HCT116 (cell line): Measurements from ENCODE around the gene CACNB3.

Experiments
- EZH2 ChIP-seq: fragments of 200-600 bp; sonication (generic); IDR thresholded peaks from 2 replicates; pipeline ENCODE4 v1.6.1; 2017; ENCODE audit warnings: antibody characterized with exemption, mixed run types
- JUND ChIP-seq: IDR thresholded peaks from 2 replicates; pipeline ENCODE4 v1.6.1; 2012
- POLR2A ChIP-seq: IDR thresholded peaks from 2 replicates; pipeline ENCODE4 v1.7.0; 2011; ENCODE audit warnings: borderline replicate concordance; ENCODE audit not compliant: insufficient read depth, insufficient read length; ENCODE audit errors: extremely low read depth
- SP1 ChIP-seq: IDR thresholded peaks from 2 replicates; pipeline ENCODE4 v1.6.1; 2012; ENCODE audit warnings: low read depth
- SRF ChIP-seq: IDR thresholded peaks from 2 replicates; pipeline ENCODE4 v1.6.1; 2012; ENCODE audit warnings: low read depth
- YY1 ChIP-seq: IDR thresholded peaks from 2 replicates; pipeline ENCODE4 v1.6.1; 2011; ENCODE audit warnings: low read length, low read depth, moderate library complexity, mild to moderate bottlenecking; ENCODE audit not compliant: insufficient replicate concordance; ENCODE audit errors: extremely low read depth
- TF ChIP-seq, protein P1 (sequence below), 3 experiments: fragments of 200-600 bp in 1 of 3; sonication (generic) in 1 of 3; IDR thresholded peaks in 2 of 3; conservative IDR thresholded peaks in 1 of 3; 2 replicates each; pipeline ENCODE4 v1.5.1; 2012 to 2017; ENCODE audit warnings: low read depth in 2 of 3, low read length in 2 of 3, antibody characterized with exemption in 1 of 3, borderline replicate concordance in 1 of 3, control low read depth in 1 of 3, mild to moderate bottlenecking in 1 of 3, mixed read lengths in 1 of 3, mixed run types in 1 of 3, moderate library complexity in 1 of 3; ENCODE audit not compliant: insufficient read depth in 1 of 3
- TF ChIP-seq, protein P2 (sequence below): IDR thresholded peaks from 2 replicates; pipeline ENCODE4 v1.6.1; 2012; ENCODE audit warnings: low read depth

DNA sequence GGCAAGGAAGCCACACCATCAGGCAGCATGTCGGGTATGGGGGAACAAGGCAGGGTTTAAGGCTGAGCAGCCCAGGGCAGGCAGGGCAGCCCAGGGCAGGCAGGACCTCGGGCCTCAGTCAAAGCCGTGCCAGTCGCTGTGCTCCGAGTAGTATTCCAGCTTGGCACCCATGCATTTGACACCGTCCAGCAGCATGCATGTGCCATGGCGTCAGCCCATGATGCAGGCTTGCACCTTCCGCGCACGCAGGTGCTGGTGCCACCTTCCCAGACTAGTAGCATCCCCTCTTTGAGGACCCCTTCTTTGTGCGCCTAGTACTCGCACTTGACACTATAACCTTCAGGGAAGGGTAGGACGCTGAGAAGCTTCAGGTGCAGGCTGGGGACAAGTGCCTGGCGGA is 17.8 kb upstream of the CACNB3 start:
- TF ChIP-seq, protein P1, sequence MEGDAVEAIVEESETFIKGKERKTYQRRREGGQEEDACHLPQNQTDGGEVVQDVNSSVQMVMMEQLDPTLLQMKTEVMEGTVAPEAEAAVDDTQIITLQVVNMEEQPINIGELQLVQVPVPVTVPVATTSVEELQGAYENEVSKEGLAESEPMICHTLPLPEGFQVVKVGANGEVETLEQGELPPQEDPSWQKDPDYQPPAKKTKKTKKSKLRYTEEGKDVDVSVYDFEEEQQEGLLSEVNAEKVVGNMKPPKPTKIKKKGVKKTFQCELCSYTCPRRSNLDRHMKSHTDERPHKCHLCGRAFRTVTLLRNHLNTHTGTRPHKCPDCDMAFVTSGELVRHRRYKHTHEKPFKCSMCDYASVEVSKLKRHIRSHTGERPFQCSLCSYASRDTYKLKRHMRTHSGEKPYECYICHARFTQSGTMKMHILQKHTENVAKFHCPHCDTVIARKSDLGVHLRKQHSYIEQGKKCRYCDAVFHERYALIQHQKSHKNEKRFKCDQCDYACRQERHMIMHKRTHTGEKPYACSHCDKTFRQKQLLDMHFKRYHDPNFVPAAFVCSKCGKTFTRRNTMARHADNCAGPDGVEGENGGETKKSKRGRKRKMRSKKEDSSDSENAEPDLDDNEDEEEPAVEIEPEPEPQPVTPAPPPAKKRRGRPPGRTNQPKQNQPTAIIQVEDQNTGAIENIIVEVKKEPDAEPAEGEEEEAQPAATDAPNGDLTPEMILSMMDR (IDR thresholded peaks at IDR 0.05 in 2 of 3, conservative IDR thresholded peaks at IDR 0.05 in 1 of 3; ENCODE audit: borderline replicate concordance in 1 of 3, insufficient read depth in 1 of 3, low read depth in 2 of 3, low read length in 2 of 3): no peak
- TF ChIP-seq SRF: no peak
- TF ChIP-seq, protein P2, sequence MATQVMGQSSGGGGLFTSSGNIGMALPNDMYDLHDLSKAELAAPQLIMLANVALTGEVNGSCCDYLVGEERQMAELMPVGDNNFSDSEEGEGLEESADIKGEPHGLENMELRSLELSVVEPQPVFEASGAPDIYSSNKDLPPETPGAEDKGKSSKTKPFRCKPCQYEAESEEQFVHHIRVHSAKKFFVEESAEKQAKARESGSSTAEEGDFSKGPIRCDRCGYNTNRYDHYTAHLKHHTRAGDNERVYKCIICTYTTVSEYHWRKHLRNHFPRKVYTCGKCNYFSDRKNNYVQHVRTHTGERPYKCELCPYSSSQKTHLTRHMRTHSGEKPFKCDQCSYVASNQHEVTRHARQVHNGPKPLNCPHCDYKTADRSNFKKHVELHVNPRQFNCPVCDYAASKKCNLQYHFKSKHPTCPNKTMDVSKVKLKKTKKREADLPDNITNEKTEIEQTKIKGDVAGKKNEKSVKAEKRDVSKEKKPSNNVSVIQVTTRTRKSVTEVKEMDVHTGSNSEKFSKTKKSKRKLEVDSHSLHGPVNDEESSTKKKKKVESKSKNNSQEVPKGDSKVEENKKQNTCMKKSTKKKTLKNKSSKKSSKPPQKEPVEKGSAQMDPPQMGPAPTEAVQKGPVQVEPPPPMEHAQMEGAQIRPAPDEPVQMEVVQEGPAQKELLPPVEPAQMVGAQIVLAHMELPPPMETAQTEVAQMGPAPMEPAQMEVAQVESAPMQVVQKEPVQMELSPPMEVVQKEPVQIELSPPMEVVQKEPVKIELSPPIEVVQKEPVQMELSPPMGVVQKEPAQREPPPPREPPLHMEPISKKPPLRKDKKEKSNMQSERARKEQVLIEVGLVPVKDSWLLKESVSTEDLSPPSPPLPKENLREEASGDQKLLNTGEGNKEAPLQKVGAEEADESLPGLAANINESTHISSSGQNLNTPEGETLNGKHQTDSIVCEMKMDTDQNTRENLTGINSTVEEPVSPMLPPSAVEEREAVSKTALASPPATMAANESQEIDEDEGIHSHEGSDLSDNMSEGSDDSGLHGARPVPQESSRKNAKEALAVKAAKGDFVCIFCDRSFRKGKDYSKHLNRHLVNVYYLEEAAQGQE: no peak
- no peak for TF ChIP-seq POLR2A
- no peak for TF ChIP-seq SP1
- TF ChIP-seq JUND: no peak
- TF ChIP-seq EZH2: no peak
- TF ChIP-seq YY1: no peak
